ENCODE results near the gene RANBP3.
"Not testable (repeated sequence)": the region's sequence is repeated elsewhere in the genome, so short reads cannot be mapped to it uniquely, and the experiment has no call there.

The RANBP3 gene

GRCh38 chr19:5903056-5903623, 74.8 kb downstream of the RANBP3 start:
- no peak for DNase-seq (ENCODE audit: low spot score)

DNA sequence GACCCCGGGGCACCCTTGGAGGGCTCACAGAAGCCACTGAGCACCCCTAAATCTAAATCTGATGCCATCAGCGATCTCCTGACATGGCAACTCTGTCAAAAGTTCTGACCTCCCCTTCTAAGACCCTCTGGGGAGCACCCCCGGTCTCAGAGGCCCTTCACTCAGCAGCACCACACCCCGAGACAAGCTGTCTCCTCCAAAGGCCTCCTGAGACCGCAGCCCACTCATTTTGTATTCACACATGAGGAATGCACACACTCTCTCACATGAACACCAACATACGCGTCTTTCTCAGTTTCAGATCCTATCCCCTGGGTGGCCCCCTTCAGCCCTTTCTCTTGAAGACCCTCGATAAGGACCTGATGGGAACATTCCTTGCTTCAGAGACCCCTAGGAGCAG, 77.0 kb downstream of the RANBP3 start:
- no peak for DNase-seq (ENCODE audit: low spot score)

GRCh38 chr19:5899728-5900526, 78.0 kb downstream of the RANBP3 start:
- no peak for DNase-seq (ENCODE audit: low spot score)

- DNase-seq (ENCODE audit: low spot score), result no peak
These were observed 80.6 kb downstream of the RANBP3 start for GRCh38 chr19:5897189-5897969.

- DNase-seq (ENCODE audit: low spot score), result no peak
These were observed 81.4 kb downstream of the RANBP3 start for GRCh38 chr19:5896365-5897076.

DNA sequence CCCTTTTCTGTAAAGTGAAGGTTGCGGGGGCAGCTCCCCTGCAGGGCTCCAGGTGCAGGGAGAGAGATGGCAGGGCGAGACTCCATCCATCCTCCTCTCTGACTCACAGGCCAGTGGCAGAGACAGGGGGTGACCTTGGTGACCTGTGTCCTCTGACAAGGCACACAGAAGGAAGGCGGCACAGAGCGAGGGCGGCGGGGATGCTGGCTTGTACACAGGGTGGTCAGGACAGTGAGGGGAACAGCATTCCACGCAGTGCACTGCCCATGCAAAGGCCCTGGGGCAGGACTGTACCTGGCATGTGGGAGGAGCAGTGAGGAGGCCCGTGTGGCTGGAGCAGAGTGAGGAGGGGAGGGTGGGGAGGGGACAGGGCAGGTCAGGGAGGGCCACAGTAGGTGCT, 82.0 kb downstream of the RANBP3 start:
- no peak for DNase-seq (ENCODE audit: low spot score)

GRCh38 chr19:5895409-5895808, 82.5 kb downstream of the RANBP3 start:
- no peak for DNase-seq (ENCODE audit: low spot score)

- DNase-seq (ENCODE audit: low spot score), result no peak
These were observed 83.1 kb downstream of the RANBP3 start for GRCh38 chr19:5894704-5895349.

DNA sequence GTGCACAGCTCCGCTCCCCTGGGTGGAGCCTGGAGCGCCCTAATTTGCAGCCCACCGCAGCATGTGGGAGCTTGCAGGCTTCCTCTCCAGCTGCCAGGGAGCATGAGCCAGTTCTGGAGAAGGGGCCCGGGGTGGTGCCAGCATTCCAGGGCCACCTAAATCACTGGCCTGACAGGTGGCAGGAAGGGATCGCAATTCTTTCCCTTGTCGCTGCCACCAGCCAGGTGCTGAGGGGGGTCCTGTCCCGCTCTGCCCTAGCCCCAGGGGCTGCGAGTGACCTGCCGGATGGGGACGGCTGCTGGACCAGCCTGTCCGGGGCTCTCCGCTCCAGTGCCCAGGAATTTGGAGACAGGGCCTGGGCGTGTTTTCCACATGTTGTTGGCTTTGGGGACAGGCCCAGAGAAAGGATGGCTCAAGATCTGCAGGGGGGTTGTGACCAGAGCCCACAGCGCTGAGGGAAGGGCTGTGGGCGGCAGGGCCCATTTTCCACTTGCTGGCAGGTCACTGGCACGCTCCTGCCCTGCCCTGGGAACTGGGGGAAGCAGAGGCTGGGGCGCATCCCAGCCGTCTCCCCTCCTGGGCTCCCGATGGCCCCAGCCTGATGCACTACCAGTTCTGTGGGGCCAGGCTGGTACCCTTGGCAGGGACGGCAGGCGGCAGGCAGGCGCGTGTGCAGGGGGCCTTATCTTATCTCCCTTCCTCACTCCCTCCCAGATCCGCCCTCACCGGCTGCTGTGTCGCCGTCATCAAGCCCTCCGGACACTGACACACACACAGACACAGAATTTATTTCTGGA, 83.8 kb downstream of the RANBP3 start:
- DNase-seq (ENCODE audit: low spot score), result no peak

GRCh38 chr19:5893296-5893903, 84.5 kb downstream of the RANBP3 start:
- no peak for DNase-seq (ENCODE audit: low spot score)

DNA sequence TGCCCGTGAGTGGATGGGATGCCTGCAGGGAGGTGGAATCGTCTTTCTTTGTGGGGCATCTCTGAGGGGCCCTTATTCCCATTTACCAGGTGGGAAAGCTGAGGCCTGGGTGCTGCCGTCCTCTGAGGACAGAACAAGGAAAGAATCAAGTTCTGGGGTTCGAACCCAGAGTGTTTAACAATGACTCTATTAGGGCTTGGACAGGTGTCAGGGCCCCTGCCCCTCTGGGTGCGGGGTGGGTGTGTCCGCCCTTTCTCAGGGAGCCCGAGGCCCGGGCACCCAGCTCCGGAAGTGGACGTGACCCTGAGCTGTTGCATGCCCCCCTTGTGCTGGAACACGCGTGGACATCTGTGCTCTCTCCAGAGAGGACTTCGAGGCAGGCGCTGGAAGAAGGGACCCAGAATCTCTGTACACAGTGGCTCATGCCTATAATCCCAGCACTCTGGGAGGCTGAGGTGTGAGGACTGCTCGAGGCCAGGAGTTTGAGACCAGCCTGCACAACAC, 85.1 kb downstream of the RANBP3 start:
- no peak for DNase-seq (ENCODE audit: low spot score)

- DNase-seq (ENCODE audit: low spot score), result no peak
These were observed 85.8 kb downstream of the RANBP3 start for GRCh38 chr19:5891938-5892771.

GRCh38 chr19:5891572-5891937, 86.4 kb downstream of the RANBP3 start:
- no peak for DNase-seq (ENCODE audit: low spot score)

GRCh38 chr19:5890099-5890498, 87.8 kb downstream of the RANBP3 start:
- DNase-seq (ENCODE audit: low spot score), result no peak

- DNase-seq (ENCODE audit: low spot score), result no peak
These were observed 88.5 kb downstream of the RANBP3 start for GRCh38 chr19:5889288-5889971.

- DNase-seq (ENCODE audit: low spot score), result not testable (repeated sequence)
These were observed 93.7 kb downstream of the RANBP3 start for GRCh38 chr19:5884065-5884811.

DNA sequence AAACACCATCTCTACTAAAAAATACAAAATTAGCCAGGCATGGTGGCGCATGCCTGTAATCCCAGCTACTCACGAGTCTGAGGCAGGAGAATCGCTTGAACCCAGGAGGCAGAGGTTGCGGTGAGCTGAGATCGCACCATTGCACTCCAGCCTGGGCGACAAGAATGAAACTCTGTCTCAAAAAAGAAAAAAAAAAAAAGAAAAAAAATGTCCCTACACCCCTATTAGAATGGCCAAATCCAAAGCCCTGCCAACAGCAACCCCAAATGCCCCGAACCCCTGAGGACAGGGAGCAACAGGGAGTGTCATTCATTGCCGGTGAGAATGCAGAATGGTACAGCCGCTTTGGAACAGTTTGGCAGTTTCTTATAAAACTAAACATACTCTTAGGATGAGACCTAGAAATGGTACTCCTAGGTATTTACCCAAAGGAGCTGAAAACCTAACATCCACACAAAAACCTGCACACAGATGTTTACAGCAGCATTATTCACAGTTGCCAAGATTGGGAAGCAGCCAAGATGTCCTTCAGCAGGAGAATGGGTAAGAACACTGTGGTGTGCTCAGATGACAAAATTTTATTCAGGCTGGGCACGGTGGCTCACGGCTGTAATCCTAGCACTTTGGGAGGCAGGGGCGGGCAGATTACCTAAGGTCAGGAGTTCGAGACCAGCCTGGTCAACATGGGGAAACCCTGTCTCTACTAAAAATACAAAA, 94.6 kb downstream of the RANBP3 start:
- DNase-seq (ENCODE audit: low spot score), result not testable (repeated sequence)

Data from globus pallidus (tissue), 1 donor.